GM15510 (cell line): ENCODE measurements around the gene DIO2.

ENCODE experiments used
- POLR2A ChIP-seq: IDR thresholded peaks from 3 replicates; pipeline ENCODE4 v1.6.1; 2011; ENCODE audit warnings: borderline replicate concordance; ENCODE audit not compliant: insufficient read length; ENCODE audit errors: extremely low read depth

Gene DIO2

GRCh38 chr14:80200093-80200492, 11.2 kb downstream of the DIO2 start:
- TF ChIP-seq POLR2A = no peak

- TF ChIP-seq POLR2A = no peak
Measured at GRCh38 chr14:80188571-80188970, 22.7 kb downstream of the DIO2 start.

- TF ChIP-seq POLR2A = no peak
Measured at GRCh38 chr14:80186301-80186800, 25.0 kb downstream of the DIO2 start.

DNA sequence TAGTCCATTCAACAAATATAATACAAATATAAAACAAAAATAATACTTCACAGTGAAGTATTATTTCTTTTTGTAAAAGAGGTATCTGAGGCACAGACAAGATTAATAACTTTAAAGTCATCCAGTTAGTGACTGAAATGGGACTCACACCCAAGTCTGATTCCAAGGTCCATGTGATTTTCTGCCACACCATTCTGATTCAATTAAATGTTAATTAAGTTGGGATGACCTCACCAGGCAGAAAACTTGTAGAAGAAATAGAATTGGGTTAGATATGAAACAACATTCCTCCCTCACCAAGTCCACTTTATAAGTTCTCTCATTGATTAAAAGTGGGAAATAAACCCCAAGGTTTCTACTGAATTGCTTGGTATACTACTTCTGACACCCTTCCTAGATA, 34.4 kb downstream of the DIO2 start:
- no peak for TF ChIP-seq POLR2A

DNA sequence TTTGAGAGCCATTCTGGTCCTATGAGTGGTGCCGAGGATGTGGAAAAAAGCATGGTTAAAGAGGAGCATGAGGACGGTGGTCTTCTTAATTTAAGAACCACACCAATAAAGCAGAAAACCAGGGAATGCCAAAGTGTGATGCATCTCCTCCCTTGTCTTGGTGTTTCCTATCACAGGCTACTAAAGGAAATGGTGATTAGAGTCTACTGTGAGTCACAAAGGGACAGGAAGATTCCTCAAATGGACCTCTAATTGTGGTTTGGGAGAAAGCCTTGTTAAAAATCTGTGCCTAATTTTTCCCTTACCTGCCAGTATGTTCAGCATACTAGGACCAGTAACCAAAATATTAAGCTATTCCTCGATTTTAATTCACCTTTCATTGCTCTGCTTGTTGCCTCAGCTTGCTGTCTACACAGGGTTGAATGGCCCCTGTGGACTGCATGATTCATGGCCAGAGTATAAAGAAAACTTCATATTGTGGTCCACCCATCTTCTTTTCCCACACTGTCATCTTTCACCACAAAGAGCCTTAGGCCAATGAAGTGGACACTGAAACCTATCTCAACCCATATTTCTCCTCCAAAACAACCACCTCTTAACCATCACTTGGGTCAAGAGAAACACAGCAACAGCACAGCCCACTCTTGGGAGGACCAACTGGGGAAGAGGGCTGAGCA, 38.8 kb downstream of the DIO2 start:
- TF ChIP-seq POLR2A = no peak

- no peak for TF ChIP-seq POLR2A
Measured at GRCh38 chr14:80167793-80168448, 43.4 kb downstream of the DIO2 start.

- no peak for TF ChIP-seq POLR2A
Measured at GRCh38 chr14:80164991-80165721, 46.1 kb downstream of the DIO2 start.

DNA sequence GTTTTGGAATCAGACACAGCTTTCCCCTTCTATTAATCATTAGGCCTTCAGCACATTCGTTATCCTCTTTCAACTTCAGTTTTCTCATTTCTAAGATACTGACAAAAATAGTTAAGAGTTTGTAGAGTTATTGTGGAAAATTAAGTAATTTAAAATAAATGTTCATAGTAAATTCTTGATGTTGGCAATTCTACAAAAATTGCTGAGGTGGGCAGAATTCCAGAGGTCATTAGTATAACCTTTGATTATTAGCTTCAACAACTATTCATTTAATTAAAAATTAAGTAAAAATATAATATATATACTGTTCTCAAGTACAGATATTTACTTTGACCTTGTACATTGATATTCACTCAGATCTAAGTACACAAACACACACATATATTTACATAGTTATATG, 58.5 kb downstream of the DIO2 start:
- no peak for TF ChIP-seq POLR2A

GRCh38 chr14:80152166-80152565, 59.1 kb downstream of the DIO2 start:
- no peak for TF ChIP-seq POLR2A

GRCh38 chr14:80150301-80150700, 61.0 kb downstream of the DIO2 start:
- TF ChIP-seq POLR2A = no peak
